ENCODE data around the gene NKD2. TPM values are rescaled to one million over a fixed set of nuclear protein-coding genes. Genes with fewer than 3 reads are reported as not detected.

The NKD2 gene
- polyA plus RNA-seq, 1 donor (not counting 4 experiments of a cell fraction or from before 2014, with no cell fraction given) = not detected

DNA sequence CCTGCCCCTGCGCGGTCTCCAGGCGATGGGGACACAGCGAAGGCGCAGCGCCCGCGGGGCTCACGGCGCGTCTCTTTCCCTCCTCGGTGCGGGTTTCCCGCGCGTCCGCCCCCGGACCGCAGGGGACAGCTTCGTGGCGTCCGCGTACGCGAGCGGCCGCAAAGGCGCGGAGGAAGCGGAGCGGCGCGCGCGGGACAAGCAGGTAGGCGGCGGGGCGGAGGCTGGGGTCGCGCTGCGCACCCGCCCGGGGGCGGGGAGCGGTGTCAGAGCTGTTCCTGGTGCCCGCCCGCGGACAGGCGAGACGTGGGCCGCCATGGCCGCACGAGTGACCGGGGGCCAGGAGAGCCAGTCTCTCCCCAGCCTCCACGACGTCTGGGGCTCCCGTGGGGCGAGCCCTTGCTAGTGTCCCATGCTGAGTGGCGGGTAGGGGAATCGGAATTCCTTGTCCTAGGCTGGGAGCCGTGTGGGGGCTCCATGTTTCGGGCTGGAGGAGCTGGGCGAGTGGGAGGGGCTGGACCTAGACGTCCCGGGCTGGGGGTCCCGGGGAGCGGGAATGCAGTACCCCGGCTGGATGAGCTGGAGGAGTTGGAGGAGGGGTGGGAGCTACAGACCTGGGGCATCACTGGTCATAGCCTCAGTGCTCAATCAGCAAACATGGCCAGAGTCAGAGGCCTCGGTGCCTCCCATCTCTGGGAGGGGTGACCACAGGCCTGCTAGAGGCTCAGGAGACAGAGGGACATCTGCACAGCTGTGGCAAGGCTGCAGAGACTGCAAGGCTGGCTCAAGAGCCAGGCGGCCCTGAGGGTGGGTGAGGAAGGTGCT, 968 bp downstream of the NKD2 start:
- H3K36me3 ChIP-seq (ENCODE audit: control insufficient read depth in 2 of 2, extremely low read depth in 1 of 2, insufficient read depth in 2 of 2, low read length in 2 of 2) = no peaks in the 10 kb centered on the region
- no peak overlapping the region for H3K9ac ChIP-seq (ENCODE audit: control insufficient read depth, extremely low read depth, insufficient read depth, low read length)
- no peaks in the 10 kb centered on the region for H3K9me3 ChIP-seq (ENCODE audit: control insufficient read depth, low read depth, low read length)
- no peaks in the 10 kb centered on the region for H3K9me1 ChIP-seq (ENCODE audit: control insufficient read depth, extremely low read depth, insufficient read depth, low read length)
- H3K4me3 ChIP-seq (ENCODE audit: control insufficient read depth in 2 of 3, extremely low read depth in 1 of 3, insufficient read depth in 2 of 3, low read depth in 1 of 3, low read length in 3 of 3) = no peak overlapping the region
- FAIRE-seq (no peak), DNase-seq (ENCODE audit: low read depth, low spot score) (no peak)
- H3K27ac ChIP-seq (ENCODE audit: control insufficient read depth, insufficient read depth, low read length) = no peak overlapping the region
- H4K20me1 ChIP-seq (ENCODE audit: control insufficient read depth, extremely low read depth, insufficient read depth, low read length) = peaks cover 8% of the 10 kb centered on the region
- peaks cover 89% of the 10 kb centered on the region for H3K27me3 ChIP-seq (ENCODE audit: control insufficient read depth, extremely low read depth, insufficient read depth, low read length)
- H2AFZ ChIP-seq (ENCODE audit: control insufficient read depth, low read length) = no peak overlapping the region
- no peak for TF ChIP-seq CTCF (optimal IDR thresholded peaks at IDR 0.05 in 1 of 3, IDR thresholded peaks at IDR 0.05 in 1 of 3, conservative IDR thresholded peaks at IDR 0.05 in 1 of 3; ENCODE audit: extremely low read depth in 1 of 3, insufficient read depth in 2 of 3, low read length in 3 of 3)
- peak; percentile 83 for TF ChIP-seq EZH2 (IDR thresholded peaks at IDR 0.05; ENCODE audit: low read length)
- H3K4me2 ChIP-seq (ENCODE audit: control insufficient read depth, extremely low read depth, insufficient read depth, low read depth, low read length) = no peak overlapping the region
- H3K4me1 ChIP-seq (ENCODE audit: control insufficient read depth, extremely low read depth, insufficient read depth, low read length) = peaks cover under 1% of the 10 kb centered on the region
- H3K79me2 ChIP-seq (ENCODE audit: control insufficient read depth, insufficient read depth, low read length) = no peaks in the 10 kb centered on the region
- dilution Hi-C loops (cut with MboI; ENCODE audit: extremely low pct_ligation_motif_present, low sequenced_read_pairs) = no loop called here

GRCh38 chr5:1010181-1010510, 1.5 kb downstream of the NKD2 start:
- Histone ChIP-seq H3K4me2 (ENCODE audit: control insufficient read depth, extremely low read depth, insufficient read depth, low read depth, low read length) (no peak overlapping the region), H4K20me1 (ENCODE audit: control insufficient read depth, extremely low read depth, insufficient read depth, low read length) (peaks cover 8% of the 10 kb centered on the region), H3K9ac (ENCODE audit: control insufficient read depth, extremely low read depth, insufficient read depth, low read length) (no peak overlapping the region), H3K36me3 (ENCODE audit: control insufficient read depth in 2 of 2, extremely low read depth in 1 of 2, insufficient read depth in 2 of 2, low read length in 2 of 2) (no peaks in the 10 kb centered on the region), H3K4me3 (ENCODE audit: control insufficient read depth in 2 of 3, extremely low read depth in 1 of 3, insufficient read depth in 2 of 3, low read depth in 1 of 3, low read length in 3 of 3) (no peak overlapping the region), H3K27ac (ENCODE audit: control insufficient read depth, insufficient read depth, low read length) (no peak overlapping the region), H3K4me1 (ENCODE audit: control insufficient read depth, extremely low read depth, insufficient read depth, low read length) (no peaks in the 10 kb centered on the region), H2AFZ (ENCODE audit: control insufficient read depth, low read length) (no peak overlapping the region), H3K9me3 (ENCODE audit: control insufficient read depth, low read depth, low read length) (no peaks in the 10 kb centered on the region), H3K9me1 (ENCODE audit: control insufficient read depth, extremely low read depth, insufficient read depth, low read length) (no peaks in the 10 kb centered on the region), H3K79me2 (ENCODE audit: control insufficient read depth, insufficient read depth, low read length) (no peaks in the 10 kb centered on the region), H3K27me3 (ENCODE audit: control insufficient read depth, extremely low read depth, insufficient read depth, low read length) (peaks cover 89% of the 10 kb centered on the region)
- FAIRE-seq (no peak), DNase-seq (ENCODE audit: low read depth, low spot score) (no peak)
- dilution Hi-C loops (cut with MboI; ENCODE audit: extremely low pct_ligation_motif_present, low sequenced_read_pairs) = no loop called here
- TF ChIP-seq EZH2 (IDR thresholded peaks at IDR 0.05; ENCODE audit: low read length) (no peak), CTCF (optimal IDR thresholded peaks at IDR 0.05 in 1 of 3, IDR thresholded peaks at IDR 0.05 in 1 of 3, conservative IDR thresholded peaks at IDR 0.05 in 1 of 3; ENCODE audit: extremely low read depth in 1 of 3, insufficient read depth in 2 of 3, low read length in 3 of 3) (no peak)
